Left ventricle myocardium inferior (tissue), 1 donor: ENCODE measurements around the gene IQUB. TPM values are rescaled to one million over a fixed set of nuclear protein-coding genes. Genes with fewer than 3 reads are reported as not detected.

ENCODE experiments used
- DNase-seq: peaks from one replicate; pipeline ENCODE4 v3.0.0-alpha.2; 2020
- H3K27ac ChIP-seq: fragments of 200-600 bp; replicated peaks from 2 replicates; pipeline ENCODE4 v1.8.0; 2021
- H3K27me3 ChIP-seq: fragments of 200-600 bp; 2 replicates; pipeline ENCODE4 v1.8.0; 2021; ENCODE audit warnings: low read depth
- H3K36me3 ChIP-seq: fragments of 200-600 bp; 2 replicates; pipeline ENCODE4 v1.8.0; 2021
- H3K4me1 ChIP-seq: fragments of 200-600 bp; 2 replicates; pipeline ENCODE4 v1.8.0; 2021
- H3K4me3 ChIP-seq: fragments of 200-600 bp; 2 replicates; pipeline ENCODE4 v1.8.0; 2021; ENCODE audit warnings: mild to moderate bottlenecking, moderate library complexity
- H3K9me3 ChIP-seq: fragments of 200-600 bp; replicated peaks from 2 replicates; pipeline ENCODE4 v1.8.0; 2021
- intact Hi-C: fragments of 100-400 bp; cut with micrococcal nuclease; formaldehyde crosslinking; loops from one replicate; pipeline ENCODE4 v1.11.0; 2022
- long read RNA-seq: library from polyadenylated mRNA; unstranded; transcript quantifications from one replicate; pipeline ENCODE4 v2.0.0, GENCODE V29; 2021
- total RNA-seq: library from RNA; stranded (reverse); fragmentation: NEBNext Ultra II Directional; extraction: Animal tissue kit (Norgen Biotek cat#: 25700); gene quantifications from one replicate; pipeline ENCODE4 v1.2.1, GENCODE V29; 2021
- TF ChIP-seq, protein P1 (sequence below): fragments of 200-600 bp; IDR thresholded peaks from 2 replicates; pipeline ENCODE4 v1.8.0; 2021; ENCODE audit warnings: antibody characterized with exemption, mild to moderate bottlenecking, borderline replicate concordance
- donor health status: DM: no; HTN: yes; CAD: no; lungs with severe emphysema.

The IQUB gene
- 0.38 TPM for total RNA-seq
- long read RNA-seq, result 0 reads

GRCh38 chr7:123534383-123535260, at the start of gene IQUB:
Gene IQUB, minus strand, starts transcription at chr7:123534595. Its CDS starts 22,255 bp downstream, at chr7:123512340.
- peaks cover 30% of the 10 kb centered on the region for H3K4me1 ChIP-seq
- peak within 1 kb of the TSS; percentile 78 for H3K4me3 ChIP-seq
- intact Hi-C loops, result loop anchor here (5.0 kb wide), 1 partner anchor 42 kb away; no protein-coding TSS in a partner anchor
- no peaks in the 10 kb centered on the region for H3K9me3 ChIP-seq
- TF ChIP-seq, protein P1, sequence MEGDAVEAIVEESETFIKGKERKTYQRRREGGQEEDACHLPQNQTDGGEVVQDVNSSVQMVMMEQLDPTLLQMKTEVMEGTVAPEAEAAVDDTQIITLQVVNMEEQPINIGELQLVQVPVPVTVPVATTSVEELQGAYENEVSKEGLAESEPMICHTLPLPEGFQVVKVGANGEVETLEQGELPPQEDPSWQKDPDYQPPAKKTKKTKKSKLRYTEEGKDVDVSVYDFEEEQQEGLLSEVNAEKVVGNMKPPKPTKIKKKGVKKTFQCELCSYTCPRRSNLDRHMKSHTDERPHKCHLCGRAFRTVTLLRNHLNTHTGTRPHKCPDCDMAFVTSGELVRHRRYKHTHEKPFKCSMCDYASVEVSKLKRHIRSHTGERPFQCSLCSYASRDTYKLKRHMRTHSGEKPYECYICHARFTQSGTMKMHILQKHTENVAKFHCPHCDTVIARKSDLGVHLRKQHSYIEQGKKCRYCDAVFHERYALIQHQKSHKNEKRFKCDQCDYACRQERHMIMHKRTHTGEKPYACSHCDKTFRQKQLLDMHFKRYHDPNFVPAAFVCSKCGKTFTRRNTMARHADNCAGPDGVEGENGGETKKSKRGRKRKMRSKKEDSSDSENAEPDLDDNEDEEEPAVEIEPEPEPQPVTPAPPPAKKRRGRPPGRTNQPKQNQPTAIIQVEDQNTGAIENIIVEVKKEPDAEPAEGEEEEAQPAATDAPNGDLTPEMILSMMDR, result no peak
- H3K36me3 ChIP-seq, result no peaks in the 10 kb centered on the region
- no peaks in the 10 kb centered on the region for H3K27me3 ChIP-seq
- DNase-seq, result peak; percentile 99
- peak within 1 kb of the TSS; percentile 91 for H3K27ac ChIP-seq

DNA sequence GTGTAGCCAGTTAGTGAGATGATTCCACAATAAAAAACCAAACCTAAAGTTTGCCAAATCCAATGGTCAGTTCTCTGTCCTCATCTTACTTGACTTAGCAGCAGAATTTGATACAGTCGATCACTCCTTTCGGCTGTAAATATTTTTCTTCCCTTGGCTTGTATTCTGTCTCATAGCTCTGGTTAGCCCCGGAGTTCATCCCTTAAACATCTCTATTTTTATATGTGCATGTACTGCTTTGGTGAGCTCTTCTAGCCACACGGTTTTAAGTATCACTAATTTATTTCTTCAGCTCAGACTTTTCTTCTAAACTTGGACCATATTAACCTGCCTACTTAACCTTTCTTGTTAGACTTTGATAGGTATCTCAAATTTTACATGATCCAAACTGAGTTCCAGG, 49.4 kb upstream of the IQUB start:
- intact Hi-C loops, result no loop called here
- Histone ChIP-seq H3K27ac (no peak overlapping the region), H3K4me1 (peaks cover 11% of the 10 kb centered on the region), H3K9me3 (no peaks in the 10 kb centered on the region), H3K27me3 (no peaks in the 10 kb centered on the region), H3K36me3 (no peaks in the 10 kb centered on the region), H3K4me3 (no peak overlapping the region)
- TF ChIP-seq, protein P1, result no peak
- DNase-seq, result no peak

GRCh38 chr7:123581162-123581459, 46.7 kb upstream of the IQUB start:
- no peak for DNase-seq
- Histone ChIP-seq H3K4me3 (no peak overlapping the region), H3K9me3 (no peaks in the 10 kb centered on the region), H3K27ac (no peak overlapping the region), H3K36me3 (no peaks in the 10 kb centered on the region), H3K27me3 (no peaks in the 10 kb centered on the region), H3K4me1 (peaks cover 10% of the 10 kb centered on the region)
- TF ChIP-seq, protein P1, result peak; percentile 5
- intact Hi-C loops, result no loop called here

- Histone ChIP-seq H3K36me3 (no peaks in the 10 kb centered on the region), H3K9me3 (no peaks in the 10 kb centered on the region), H3K4me1 (peaks cover 6% of the 10 kb centered on the region), H3K27ac (no peak overlapping the region), H3K27me3 (no peaks in the 10 kb centered on the region), H3K4me3 (no peak overlapping the region)
- intact Hi-C loops, result no loop called here
- TF ChIP-seq, protein P1, result peak; percentile 77
- DNase-seq, result no peak
Observed at GRCh38 chr7:123580406-123581161, 46.2 kb upstream of the IQUB start.

DNA sequence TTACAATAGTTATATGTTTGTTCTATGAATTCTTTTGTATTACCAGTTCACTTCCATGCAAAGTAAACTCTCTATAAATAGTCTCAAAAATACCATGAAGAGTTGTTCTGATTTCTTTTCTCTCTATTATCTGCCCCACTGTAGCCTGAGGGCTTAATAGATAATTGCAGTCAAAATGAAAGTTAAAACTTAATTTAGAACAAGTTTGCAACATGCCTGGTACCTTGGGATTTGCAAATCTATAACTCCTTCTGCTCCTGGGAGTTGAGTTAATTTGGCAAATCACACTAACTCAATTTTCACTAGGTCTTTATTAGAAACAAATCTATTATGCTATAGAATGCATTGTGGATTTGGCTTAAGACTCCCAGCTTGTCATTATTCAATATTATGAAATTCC, 45.0 kb upstream of the IQUB start:
- TF ChIP-seq, protein P1, result no peak
- H3K9me3 ChIP-seq, result no peaks in the 10 kb centered on the region
- H3K27ac ChIP-seq, result no peak overlapping the region
- H3K27me3 ChIP-seq, result no peaks in the 10 kb centered on the region
- intact Hi-C loops, result no loop called here
- H3K4me1 ChIP-seq, result peaks cover 6% of the 10 kb centered on the region
- no peak for DNase-seq
- no peak overlapping the region for H3K4me3 ChIP-seq
- H3K36me3 ChIP-seq, result no peaks in the 10 kb centered on the region
